Upper lobe of left lung (tissue), 6 donors: ENCODE data around the gene CXCL1. TPM values are rescaled to one million over a fixed set of nuclear protein-coding genes. Genes with fewer than 3 reads are reported as not detected.

ENCODE experiments used
- ATAC-seq, 2 donors: fragments of 200-7000 bp; cut with Tn5 transposase; one replicate each; pipeline ENCODE4 v1.9.1; 2022; ENCODE audit warnings: mild to moderate bottlenecking in 2 of 2, moderate library complexity in 2 of 2; ENCODE audit not compliant: low FRiP score in 2 of 2
- DNase-seq, 2 donors: peaks; one replicate each; pipeline ENCODE4 v3.0.0-alpha.2; 2019 to 2020
- H3K27ac ChIP-seq, 4 donors: fragments of 200-600 bp; sonication (generic); one replicate each; pipeline ENCODE4 v1.5.1; 2016 to 2019
- H3K27me3 ChIP-seq, 4 donors: fragments of 200-600 bp; sonication (generic); one replicate each; pipeline ENCODE4 v1.5.1; 2017 to 2019
- H3K36me3 ChIP-seq, 4 donors: fragments of 200-600 bp; sonication (generic); one replicate each; pipeline ENCODE4 v1.5.1; 2016 to 2019
- H3K4me1 ChIP-seq, 4 donors: fragments of 200-600 bp; sonication (generic); one replicate each; pipeline ENCODE4 v1.5.1; 2018 to 2019
- H3K4me3 ChIP-seq, 4 donors: fragments of 200-600 bp; sonication (generic); one replicate each; pipeline ENCODE4 v1.5.1; 2017 to 2019; ENCODE audit warnings: mild to moderate bottlenecking in 2 of 4, moderate library complexity in 1 of 4
- H3K9me3 ChIP-seq, 4 donors: fragments of 200-600 bp; sonication (generic); one replicate each; pipeline ENCODE4 v1.5.1; 2018 to 2019
- CTCF ChIP-seq, 6 experiments: fragments of 450-650 bp in 4 of 6; fragments of 200-600 bp in 2 of 6; sonication (generic) in 2 of 6; IDR thresholded peaks; one replicate each; pipeline ENCODE4 v1.5.1; 2016 to 2019; ENCODE audit warnings: antibody characterized with exemption in 6 of 6
- EP300 ChIP-seq, 4 donors: sonication (generic); formaldehyde crosslinking; IDR thresholded peaks; one replicate each; pipeline ENCODE4 v1.5.1; 2017; ENCODE audit warnings: antibody characterized with exemption in 4 of 4, control low read depth in 2 of 4
- POLR2A ChIP-seq, 4 donors: fragments of 450-650 bp; IDR thresholded peaks; one replicate each; pipeline ENCODE4 v1.5.1; 2016 to 2017; ENCODE audit warnings: antibody characterized with exemption in 4 of 4, mild to moderate bottlenecking in 2 of 4
- POLR2AphosphoS5 ChIP-seq, 2 donors: sonication (generic); formaldehyde crosslinking; IDR thresholded peaks; one replicate each; pipeline ENCODE4 v1.5.1; 2017; ENCODE audit warnings: antibody characterized with exemption in 2 of 2
- WGBS, 2 donors: methylation state at CpG; one replicate each; pipeline ENCODE4 v1.1.5; 2017 to 2018; 5-methylcytosine and 5-hydroxymethylcytosine counted together
- total RNA-seq, 6 donors: library from RNA; depleted of rRNA in 4 of 6; stranded (reverse); fragments of >200 nt in 4 of 6; gene quantifications; one replicate each; pipeline versions ENCODE4 v1.1.0 to v1.2.1, GENCODE V29; 2016 to 2021
- donor health status: DM: no; HTN: no; CAD: no; lungs with moderate emphysema.
- donor health status: DM: no; HTN: yes; CAD: no; lungs with severe emphysema.

The CXCL1 gene
- 10 to 100 TPM in 4 of 6 donors, 1 to 10 TPM in 2; 4.3 to 40.0 (median 12.1) TPM for total RNA-seq

- peak in 1 of 4 donors; percentile 55 for TF ChIP-seq POLR2A (IDR thresholded peaks at IDR 0.05)
- peak in 1 of 2 donors; percentile 28 for TF ChIP-seq POLR2AphosphoS5 (IDR thresholded peaks at IDR 0.05)
- no peak for TF ChIP-seq CTCF (IDR thresholded peaks at IDR 0.05)
- TF ChIP-seq EP300 (IDR thresholded peaks at IDR 0.05) = no peak
- H3K27me3 ChIP-seq = no peaks in the 10 kb centered on the region
- peak; percentile 69 to 78 for ATAC-seq
- H3K4me1 ChIP-seq = peaks cover 16 to 32% (median 21%) of the 10 kb centered on the region in 4 donors
- DNase-seq = peak; percentile 36 to 89
- peak within 1 kb of the TSS; percentile 50 to 68 (median 64) for H3K4me3 ChIP-seq
- no peaks in the 10 kb centered on the region for H3K9me3 ChIP-seq
- H3K27ac ChIP-seq = peak within 1 kb of the TSS; percentile 67 to 88 (median 86)
- H3K36me3 ChIP-seq = no peaks in the 10 kb centered on the region
- WGBS, 2 donors = 12 to 28% methylated on average over 20 to 50 of the region's 61 CpGs
These were observed at the start of gene CXCL1 for GRCh38 chr4:73869130-73870055. TSS of gene CXCL1 (plus strand) at chr4:73869393. CDS start at chr4:73869471, 78 bp downstream.

- 75 to 80% methylated on average over 4 of the region's 4 CpGs for WGBS, 2 donors
- no peak for ATAC-seq
- Histone ChIP-seq H3K4me3 (no peak overlapping the region), H3K4me1 (no peaks in the 10 kb centered on the region), H3K27ac (no peak overlapping the region), H3K36me3 (no peaks in the 10 kb centered on the region), H3K9me3 (no peaks in the 10 kb centered on the region), H3K27me3 (no peaks in the 10 kb centered on the region)
- DNase-seq = no peak
- no peak for TF ChIP-seq POLR2AphosphoS5 (IDR thresholded peaks at IDR 0.05)
- no peak for TF ChIP-seq EP300 (IDR thresholded peaks at IDR 0.05)
- no peak for TF ChIP-seq POLR2A (IDR thresholded peaks at IDR 0.05)
- no peak for TF ChIP-seq CTCF (IDR thresholded peaks at IDR 0.05)
These were observed 47.9 kb upstream of the CXCL1 start for GRCh38 chr4:73821325-73821724.

- WGBS, 2 donors = 86 to 88% methylated on average over 3 of the region's 3 CpGs
- H3K27me3 ChIP-seq = no peaks in the 10 kb centered on the region
- no peak overlapping the region for H3K4me3 ChIP-seq
- TF ChIP-seq EP300 (IDR thresholded peaks at IDR 0.05) = no peak
- no peak for TF ChIP-seq CTCF (IDR thresholded peaks at IDR 0.05)
- TF ChIP-seq POLR2A (IDR thresholded peaks at IDR 0.05) = no peak
- TF ChIP-seq POLR2AphosphoS5 (IDR thresholded peaks at IDR 0.05) = no peak
- no peak for ATAC-seq
- no peak for DNase-seq
- no peaks in the 10 kb centered on the region for H3K4me1 ChIP-seq
- H3K36me3 ChIP-seq = no peaks in the 10 kb centered on the region
- no peak overlapping the region for H3K27ac ChIP-seq
- peaks cover 0 to 1% (median 0%) of the 10 kb centered on the region in 4 donors for H3K9me3 ChIP-seq
These were observed 46.8 kb upstream of the CXCL1 start for GRCh38 chr4:73822389-73822788.

GRCh38 chr4:73822812-73823504, 46.2 kb upstream of the CXCL1 start:
- H3K27me3 ChIP-seq = no peaks in the 10 kb centered on the region

More at GRCh38 chr4:73822812-73823504, 46.2 kb upstream of the CXCL1 start:
- DNase-seq (peak in 1 of 2 donors; percentile 32), ATAC-seq (peak in 1 of 2 donors; percentile 50)
- H3K4me3 ChIP-seq = no peak overlapping the region
- H3K36me3 ChIP-seq = no peaks in the 10 kb centered on the region
- TF ChIP-seq EP300 (IDR thresholded peaks at IDR 0.05) (no peak), CTCF (IDR thresholded peaks at IDR 0.05) (no peak), POLR2A (IDR thresholded peaks at IDR 0.05) (no peak), POLR2AphosphoS5 (IDR thresholded peaks at IDR 0.05) (no peak)
- no peaks in the 10 kb centered on the region for H3K4me1 ChIP-seq
- no peak overlapping the region for H3K27ac ChIP-seq
- H3K9me3 ChIP-seq = peaks cover 0 to 4% (median 0%) of the 10 kb centered on the region in 4 donors
